OCI-LY1 (cell line): ENCODE data around the gene OLFM2.

ENCODE experiments used
- CTCF ChIP-seq: fragments of 200-600 bp; sonication (generic), shearing (Covaris generic); IDR thresholded peaks from 2 replicates; pipeline ENCODE4 v1.5.1; 2017; ENCODE audit warnings: mild to moderate bottlenecking, antibody characterized with exemption, low read length, moderate library complexity, mixed read lengths
- EZH2 ChIP-seq: fragments of 200-600 bp; sonication (generic), shearing (Covaris generic); IDR thresholded peaks from 2 replicates; pipeline ENCODE4 v1.8.0; 2017; ENCODE audit warnings: borderline replicate concordance, mixed run types, mild to moderate bottlenecking, antibody characterized with exemption, low read length, moderate library complexity, mixed read lengths

GRCh38 chr19:9913237-9914000, 22.9 kb downstream of the OLFM2 start:
- no peak for TF ChIP-seq CTCF
- no peak for TF ChIP-seq EZH2
